Astrocyte (in vitro differentiated cells and primary cell): ENCODE results near the gene FRMD4B. TPM values are rescaled to one million over a fixed set of nuclear protein-coding genes. Genes with fewer than 3 reads are reported as not detected.
A peak's percentile ranks its signal among the peaks of the same experiment; 100 is the strongest.

ENCODE experiments used
- DNase-seq: peaks from one replicate; pipeline ENCODE4 v3.0.0-alpha.2; 2010; ENCODE audit warnings: low read depth
- FAIRE-seq: peaks from 2 replicates; lab custom pipeline; 2011; peaks lifted over from hg19 to GRCh38; lab: Jason Lieb, UNC
- H2AFZ ChIP-seq: 2 replicates; pipeline ENCODE4 v1.6.0; 2012; ENCODE audit warnings: low read depth, low read length, inconsistent platforms
- H3K27ac ChIP-seq: 2 replicates; pipeline ENCODE4 v1.5.1; 2011; ENCODE audit warnings: low read depth, low read length, inconsistent platforms
- H3K27me3 ChIP-seq: 2 replicates; pipeline ENCODE4 v1.6.0; 2011; ENCODE audit warnings: low read length, inconsistent platforms; ENCODE audit not compliant: insufficient read depth
- H3K36me3 ChIP-seq: 2 replicates; pipeline ENCODE4 v1.5.1; 2011; ENCODE audit warnings: low read length, inconsistent platforms; ENCODE audit not compliant: insufficient read depth
- H3K4me1 ChIP-seq: 2 replicates; pipeline ENCODE4 v1.5.1; 2011; ENCODE audit warnings: low read length, inconsistent platforms; ENCODE audit not compliant: insufficient read depth
- H3K4me2 ChIP-seq: 2 replicates; pipeline ENCODE4 v1.6.0; 2012; ENCODE audit warnings: low read length, inconsistent platforms
- H3K4me3 ChIP-seq: 2 replicates; pipeline ENCODE4 v1.5.1; 2011; ENCODE audit warnings: low read depth, mild to moderate bottlenecking, low read length, inconsistent platforms; ENCODE audit not compliant: insufficient read depth
- H3K79me2 ChIP-seq: 2 replicates; pipeline ENCODE4 v1.6.0; 2012; ENCODE audit warnings: mild to moderate bottlenecking, low read length, inconsistent platforms; ENCODE audit not compliant: insufficient read depth
- H3K9ac ChIP-seq: 2 replicates; pipeline ENCODE4 v1.6.0; 2012; ENCODE audit warnings: mild to moderate bottlenecking, low read length, inconsistent platforms
- H3K9me3 ChIP-seq: 2 replicates; pipeline ENCODE4 v1.5.1; 2012; ENCODE audit warnings: low read depth, mild to moderate bottlenecking, low read length, inconsistent platforms; ENCODE audit not compliant: insufficient read depth
- H4K20me1 ChIP-seq: 2 replicates; pipeline ENCODE4 v1.6.0; 2012; ENCODE audit warnings: low read length, inconsistent platforms; ENCODE audit not compliant: insufficient read depth
- H3K27ac Mint-ChIP-seq: one replicate; pipeline ENCODE4 v1.8.0; 2021; ENCODE audit warnings: mild to moderate bottlenecking, mixed read lengths; ENCODE audit not compliant: unreplicated experiment
- H3K27me3 Mint-ChIP-seq: one replicate; pipeline ENCODE4 v1.8.0; 2021; ENCODE audit warnings: low read depth, mixed read lengths; ENCODE audit not compliant: unreplicated experiment
- H3K36me3 Mint-ChIP-seq: one replicate; pipeline ENCODE4 v1.8.0; 2021; ENCODE audit warnings: low read depth, mixed read lengths; ENCODE audit not compliant: unreplicated experiment
- H3K4me1 Mint-ChIP-seq: one replicate; pipeline ENCODE4 v1.8.0; 2021; ENCODE audit warnings: low read depth, mixed read lengths; ENCODE audit not compliant: unreplicated experiment
- H3K4me3 Mint-ChIP-seq: one replicate; pipeline ENCODE4 v1.8.0; 2021; ENCODE audit warnings: mild to moderate bottlenecking, moderate library complexity, mixed read lengths; ENCODE audit not compliant: unreplicated experiment
- H3K9me3 Mint-ChIP-seq: one replicate; pipeline ENCODE4 v1.8.0; 2021; ENCODE audit warnings: mild to moderate bottlenecking, mixed read lengths; ENCODE audit not compliant: unreplicated experiment
- EZH2 ChIP-seq: IDR thresholded peaks from 2 replicates; pipeline ENCODE4 v1.6.1; 2012; ENCODE audit warnings: mild to moderate bottlenecking, low read length, inconsistent platforms; ENCODE audit not compliant: insufficient read depth
- total RNA-seq: library from RNA; stranded (reverse); gene quantifications from 2 replicates; pipeline ENCODE4 v1.2.1, GENCODE V29; 2021
- TF ChIP-seq, protein P1 (sequence below): IDR thresholded peaks from 2 replicates; pipeline ENCODE4 v1.5.1; 2011; ENCODE audit warnings: low read depth, mild to moderate bottlenecking, inconsistent platforms, low read length, moderate library complexity; ENCODE audit not compliant: insufficient read depth

Gene FRMD4B
- total RNA-seq, 1 donor from 2014 or later = 9.2 TPM

- Histone ChIP-seq H4K20me1 (no peaks in the 10 kb centered on the region), H3K4me1 (no peaks in the 10 kb centered on the region), H2AFZ (peak overlapping the region; percentile 32), H3K36me3 (no peaks in the 10 kb centered on the region), H3K79me2 (no peaks in the 10 kb centered on the region), H3K27ac (no peak overlapping the region), H3K9me3 (no peaks in the 10 kb centered on the region), H3K27me3 (peaks cover 53% of the 10 kb centered on the region), H3K4me2 (peak overlapping the region; percentile 81), H3K9ac (peak overlapping the region; percentile 13), H3K4me3 (peak overlapping the region; percentile 45)
- H3K4me1 Mint-ChIP-seq = peaks cover 10% of the 10 kb centered on the region
- H3K4me3 Mint-ChIP-seq = peak overlapping the region; percentile 86
- no peaks in the 10 kb centered on the region for H3K36me3 Mint-ChIP-seq
- DNase-seq = peak; percentile 52
- H3K27ac Mint-ChIP-seq = peak overlapping the region; percentile 87
- TF ChIP-seq EZH2 = no peak
- TF ChIP-seq, protein P1, sequence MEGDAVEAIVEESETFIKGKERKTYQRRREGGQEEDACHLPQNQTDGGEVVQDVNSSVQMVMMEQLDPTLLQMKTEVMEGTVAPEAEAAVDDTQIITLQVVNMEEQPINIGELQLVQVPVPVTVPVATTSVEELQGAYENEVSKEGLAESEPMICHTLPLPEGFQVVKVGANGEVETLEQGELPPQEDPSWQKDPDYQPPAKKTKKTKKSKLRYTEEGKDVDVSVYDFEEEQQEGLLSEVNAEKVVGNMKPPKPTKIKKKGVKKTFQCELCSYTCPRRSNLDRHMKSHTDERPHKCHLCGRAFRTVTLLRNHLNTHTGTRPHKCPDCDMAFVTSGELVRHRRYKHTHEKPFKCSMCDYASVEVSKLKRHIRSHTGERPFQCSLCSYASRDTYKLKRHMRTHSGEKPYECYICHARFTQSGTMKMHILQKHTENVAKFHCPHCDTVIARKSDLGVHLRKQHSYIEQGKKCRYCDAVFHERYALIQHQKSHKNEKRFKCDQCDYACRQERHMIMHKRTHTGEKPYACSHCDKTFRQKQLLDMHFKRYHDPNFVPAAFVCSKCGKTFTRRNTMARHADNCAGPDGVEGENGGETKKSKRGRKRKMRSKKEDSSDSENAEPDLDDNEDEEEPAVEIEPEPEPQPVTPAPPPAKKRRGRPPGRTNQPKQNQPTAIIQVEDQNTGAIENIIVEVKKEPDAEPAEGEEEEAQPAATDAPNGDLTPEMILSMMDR = no peak
- no peaks in the 10 kb centered on the region for H3K27me3 Mint-ChIP-seq
- no peaks in the 10 kb centered on the region for H3K9me3 Mint-ChIP-seq
- peak; percentile 59 for FAIRE-seq
These were observed 135.9 kb downstream of the FRMD4B start for GRCh38 chr3:69250014-69250413.

- Histone ChIP-seq H3K4me1 (no peaks in the 10 kb centered on the region), H2AFZ (no peak overlapping the region), H3K79me2 (no peaks in the 10 kb centered on the region), H4K20me1 (no peaks in the 10 kb centered on the region), H3K36me3 (no peaks in the 10 kb centered on the region), H3K27ac (no peak overlapping the region), H3K9ac (no peak overlapping the region), H3K9me3 (no peaks in the 10 kb centered on the region), H3K27me3 (peaks cover 61% of the 10 kb centered on the region), H3K4me2 (no peak overlapping the region), H3K4me3 (no peak overlapping the region)
- no peak for TF ChIP-seq EZH2
- TF ChIP-seq, protein P1 = no peak
- Mint-ChIP-seq H3K4me3 (peak overlapping the region; percentile 86), H3K9me3 (no peaks in the 10 kb centered on the region), H3K4me1 (peaks cover 17% of the 10 kb centered on the region), H3K27ac (no peak overlapping the region), H3K27me3 (no peaks in the 10 kb centered on the region), H3K36me3 (no peaks in the 10 kb centered on the region)
- no peak for FAIRE-seq
- DNase-seq = no peak
These were observed 136.9 kb downstream of the FRMD4B start for GRCh38 chr3:69249001-69249400.

GRCh38 chr3:69248436-69248835, 137.5 kb downstream of the FRMD4B start:
- H3K27me3 ChIP-seq = peaks cover 64% of the 10 kb centered on the region
- no peaks in the 10 kb centered on the region for H3K27me3 Mint-ChIP-seq
- peaks cover under 1% of the 10 kb centered on the region for H3K4me1 ChIP-seq
- H3K79me2 ChIP-seq = no peaks in the 10 kb centered on the region
- H3K27ac Mint-ChIP-seq = peak overlapping the region; percentile 73
- DNase-seq = no peak
- H2AFZ ChIP-seq = no peak overlapping the region
- no peaks in the 10 kb centered on the region for H4K20me1 ChIP-seq
- no peak overlapping the region for H3K4me2 ChIP-seq
- H3K4me3 ChIP-seq = no peak overlapping the region
- TF ChIP-seq EZH2 = no peak
- TF ChIP-seq, protein P1 = no peak
- FAIRE-seq = no peak
- H3K27ac ChIP-seq = no peak overlapping the region
- H3K9me3 Mint-ChIP-seq = no peaks in the 10 kb centered on the region
- no peak overlapping the region for H3K9ac ChIP-seq
- no peaks in the 10 kb centered on the region for H3K36me3 ChIP-seq
- no peaks in the 10 kb centered on the region for H3K9me3 ChIP-seq
- H3K36me3 Mint-ChIP-seq = no peaks in the 10 kb centered on the region
- H3K4me3 Mint-ChIP-seq = peak overlapping the region; percentile 86
- H3K4me1 Mint-ChIP-seq = peaks cover 19% of the 10 kb centered on the region
